Bronchial epithelial cell (primary cell): ENCODE data around the gene UST. TPM values are rescaled to one million over a fixed set of nuclear protein-coding genes. Genes with fewer than 3 reads are reported as not detected.

Experiments
- DNase-seq: peaks from one replicate; pipeline ENCODE4 v3.0.0-alpha.2; 2010; ENCODE audit warnings: low read depth
- FAIRE-seq: peaks from 2 replicates; lab custom pipeline; 2011; peaks lifted over from hg19 to GRCh38; lab: Jason Lieb, UNC
- H3K27me3 ChIP-seq: 2 replicates; pipeline ENCODE4 v1.5.1; 2011; ENCODE audit warnings: low read length; ENCODE audit not compliant: control insufficient read depth, insufficient read depth
- H3K36me3 ChIP-seq: 2 replicates; pipeline ENCODE4 v1.5.1; 2011; ENCODE audit warnings: low read length; ENCODE audit not compliant: control insufficient read depth, insufficient read depth
- H3K4me3 ChIP-seq: 2 replicates; pipeline ENCODE4 v1.5.1; 2011; ENCODE audit warnings: mild to moderate bottlenecking, low read depth, low read length, control low read depth
- CTCF ChIP-seq: IDR thresholded peaks from 2 replicates; pipeline ENCODE4 v1.5.1; 2011; ENCODE audit warnings: mild to moderate bottlenecking, moderate library complexity, low read length, control low read depth, inconsistent platforms; ENCODE audit not compliant: insufficient read depth, severe bottlenecking
- total RNA-seq: library from RNA; depleted of rRNA; stranded (reverse); fragments of >200 nt; gene quantifications from 2 replicates; pipeline ENCODE4 v1.2.1, GENCODE V29; 2014

UST gene
- total RNA-seq, 1 donor from 2014 or later, result 18.7 TPM

DNA sequence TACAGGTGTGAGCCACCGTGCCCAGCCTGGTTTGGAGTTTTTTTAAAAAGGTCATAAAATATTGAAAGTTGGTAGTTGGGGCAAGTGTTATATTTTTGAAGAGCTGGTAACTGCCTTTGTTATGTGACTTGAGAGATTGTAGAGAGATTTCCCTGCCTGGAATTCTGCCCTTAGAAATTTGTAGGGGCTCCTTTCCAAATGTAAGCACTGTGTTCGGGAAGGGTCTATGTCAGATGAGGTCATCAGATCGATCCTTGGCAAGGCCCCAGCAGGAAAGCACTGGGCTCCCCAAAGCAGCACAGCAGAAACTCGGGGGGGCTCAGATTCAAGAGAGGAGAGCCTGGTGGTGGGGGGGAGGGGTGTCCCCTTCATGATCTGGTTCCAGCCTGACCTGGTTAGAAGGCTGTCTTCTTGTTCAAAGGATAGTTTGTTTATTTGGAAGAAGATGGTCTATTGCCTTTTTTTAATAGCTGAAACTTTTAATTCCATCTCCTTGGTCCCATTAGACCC, 220.2 kb downstream of the UST start:
- DNase-seq (no peak), FAIRE-seq (no peak)
- H3K4me3 ChIP-seq, result no peak overlapping the region
- H3K27me3 ChIP-seq, result peaks cover 2% of the 10 kb centered on the region
- H3K36me3 ChIP-seq, result no peaks in the 10 kb centered on the region
- TF ChIP-seq CTCF, result no peak

DNA sequence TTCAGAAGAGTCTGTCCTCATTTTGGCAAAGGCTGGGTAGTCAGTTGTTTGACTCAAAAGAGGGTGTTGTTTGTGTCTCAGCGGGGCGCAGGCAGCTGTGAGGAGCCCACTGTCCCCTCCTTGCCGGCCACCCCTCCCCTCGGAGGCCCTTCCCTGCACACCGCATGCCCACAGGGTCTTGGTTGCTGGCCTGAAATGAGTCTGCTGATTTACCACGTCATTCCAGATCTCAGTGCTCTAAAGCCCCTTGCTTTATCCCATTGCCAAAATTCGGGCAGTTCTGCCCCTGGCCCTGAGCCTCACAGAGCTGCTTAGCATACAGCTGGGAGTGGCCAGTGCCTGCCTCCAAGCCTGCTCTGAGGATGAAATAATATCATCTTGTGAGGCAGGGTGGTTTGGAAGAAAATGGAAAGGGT, 220.7 kb downstream of the UST start:
- no peak overlapping the region for H3K4me3 ChIP-seq
- no peak for TF ChIP-seq CTCF
- DNase-seq (no peak), FAIRE-seq (no peak)
- peaks cover 2% of the 10 kb centered on the region for H3K27me3 ChIP-seq
- no peaks in the 10 kb centered on the region for H3K36me3 ChIP-seq

- DNase-seq, result no peak
- no peak overlapping the region for H3K4me3 ChIP-seq
- no peak for TF ChIP-seq CTCF
- FAIRE-seq, result no peak
- H3K36me3 ChIP-seq, result no peaks in the 10 kb centered on the region
- H3K27me3 ChIP-seq, result peaks cover 2% of the 10 kb centered on the region
Measured at GRCh38 chr6:148968771-148969602, 222.2 kb downstream of the UST start.

- no peaks in the 10 kb centered on the region for H3K36me3 ChIP-seq
- no peak overlapping the region for H3K4me3 ChIP-seq
- TF ChIP-seq CTCF, result no peak
- no peak for FAIRE-seq
- H3K27me3 ChIP-seq, result peaks cover 2% of the 10 kb centered on the region
- peak; percentile 30 for DNase-seq
Measured at GRCh38 chr6:148969603-148970061, 222.8 kb downstream of the UST start.

GRCh38 chr6:148971031-148971927, 224.4 kb downstream of the UST start:
- H3K36me3 ChIP-seq, result no peaks in the 10 kb centered on the region
- DNase-seq, result peak; percentile 45
- H3K27me3 ChIP-seq, result peaks cover 2% of the 10 kb centered on the region
- no peak for TF ChIP-seq CTCF
- peak; percentile 81 for FAIRE-seq
- no peak overlapping the region for H3K4me3 ChIP-seq
